Ovary (tissue), 3 donors: Measurements from ENCODE around the gene CDH23.

Experiments
- POLR2A ChIP-seq: fragments of 450-650 bp; IDR thresholded peaks from one replicate; pipeline ENCODE4 v1.6.1; 2017; ENCODE audit warnings: antibody characterized with exemption, mild to moderate bottlenecking, moderate library complexity
- TF ChIP-seq, protein P1 (sequence below), 3 donors: fragments of 450-650 bp in 2 of 3; fragments of 200-600 bp in 1 of 3; IDR thresholded peaks; one replicate each; pipeline versions ENCODE4 v1.5.1 to v1.8.0; 2016 to 2022; ENCODE audit warnings: antibody characterized with exemption in 3 of 3, mild to moderate bottlenecking in 1 of 3
- donor health status: DM: no; HTN: no; CAD: no.

DNA sequence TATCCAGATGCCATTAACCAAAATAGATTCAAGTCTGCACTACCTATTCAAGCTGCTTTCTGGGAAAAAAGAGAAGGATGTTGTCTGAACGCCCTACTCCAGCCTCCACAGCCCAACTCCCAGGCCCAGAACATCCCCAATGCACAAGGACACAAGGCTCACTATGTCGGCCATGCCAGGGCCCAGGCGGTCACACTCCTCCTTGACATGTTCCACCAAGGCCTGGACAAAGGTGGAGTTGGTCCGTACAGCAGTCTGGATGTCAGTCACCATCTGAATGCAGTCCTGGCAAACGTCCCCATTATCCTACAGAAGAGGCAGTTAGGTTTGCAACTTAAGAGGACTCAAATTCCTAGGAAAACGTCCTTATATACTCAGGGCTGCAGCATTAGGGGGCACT lies 431.1 kb downstream of the CDH23 start:
- TF ChIP-seq, protein P1, sequence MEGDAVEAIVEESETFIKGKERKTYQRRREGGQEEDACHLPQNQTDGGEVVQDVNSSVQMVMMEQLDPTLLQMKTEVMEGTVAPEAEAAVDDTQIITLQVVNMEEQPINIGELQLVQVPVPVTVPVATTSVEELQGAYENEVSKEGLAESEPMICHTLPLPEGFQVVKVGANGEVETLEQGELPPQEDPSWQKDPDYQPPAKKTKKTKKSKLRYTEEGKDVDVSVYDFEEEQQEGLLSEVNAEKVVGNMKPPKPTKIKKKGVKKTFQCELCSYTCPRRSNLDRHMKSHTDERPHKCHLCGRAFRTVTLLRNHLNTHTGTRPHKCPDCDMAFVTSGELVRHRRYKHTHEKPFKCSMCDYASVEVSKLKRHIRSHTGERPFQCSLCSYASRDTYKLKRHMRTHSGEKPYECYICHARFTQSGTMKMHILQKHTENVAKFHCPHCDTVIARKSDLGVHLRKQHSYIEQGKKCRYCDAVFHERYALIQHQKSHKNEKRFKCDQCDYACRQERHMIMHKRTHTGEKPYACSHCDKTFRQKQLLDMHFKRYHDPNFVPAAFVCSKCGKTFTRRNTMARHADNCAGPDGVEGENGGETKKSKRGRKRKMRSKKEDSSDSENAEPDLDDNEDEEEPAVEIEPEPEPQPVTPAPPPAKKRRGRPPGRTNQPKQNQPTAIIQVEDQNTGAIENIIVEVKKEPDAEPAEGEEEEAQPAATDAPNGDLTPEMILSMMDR (IDR thresholded peaks at IDR 0.05), result no peak
- TF ChIP-seq POLR2A, result no peak
